Astrocyte of the cerebellum (primary cell): Measurements from ENCODE around the gene DIAPH2.

Source experiments
- DNase-seq: peaks from one replicate; pipeline ENCODE4 v3.0.0-alpha.2; 2011; ENCODE audit warnings: low read depth
- H3K4me3 ChIP-seq: 2 replicates; pipeline ENCODE4 v1.5.1; 2011; ENCODE audit warnings: mild to moderate bottlenecking, low read depth, low read length, moderate library complexity
- CTCF ChIP-seq: IDR thresholded peaks from 2 replicates; pipeline ENCODE4 v1.5.1; 2012; ENCODE audit warnings: low read length, low read depth, moderate library complexity, mild to moderate bottlenecking; ENCODE audit errors: missing control alignments
- in situ Hi-C: cut with HindIII; loops from 2 replicates; pipeline ENCODE4 v1.10.0; 2017; ENCODE audit warnings: low sequenced_read_pairs

DIAPH2 gene

GRCh38 chrX:96696462-96696861 is 11.8 kb downstream of the DIAPH2 start:
- DNase-seq = no peak
- no peak for TF ChIP-seq CTCF
- H3K4me3 ChIP-seq = no peak overlapping the region
- in situ Hi-C loops = no loop called here

GRCh38 chrX:96700625-96701024 is 16.0 kb downstream of the DIAPH2 start:
- no peak for DNase-seq
- in situ Hi-C loops = no loop called here
- no peak for TF ChIP-seq CTCF
- H3K4me3 ChIP-seq = no peak overlapping the region

- DNase-seq = no peak
- in situ Hi-C loops = no loop called here
- TF ChIP-seq CTCF = no peak
- H3K4me3 ChIP-seq = no peak overlapping the region
Observed at GRCh38 chrX:96703379-96703778, 18.7 kb downstream of the DIAPH2 start.

- in situ Hi-C loops = no loop called here
- no peak overlapping the region for H3K4me3 ChIP-seq
- DNase-seq = no peak
Observed at GRCh38 chrX:96703816-96704215, 19.2 kb downstream of the DIAPH2 start.

GRCh38 chrX:96704629-96705028 is 20.0 kb downstream of the DIAPH2 start:
- in situ Hi-C loops = no loop called here
- H3K4me3 ChIP-seq = no peak overlapping the region
- TF ChIP-seq CTCF = no peak
- DNase-seq = no peak

More at GRCh38 chrX:96703816-96704215, 19.2 kb downstream of the DIAPH2 start:
- no peak for TF ChIP-seq CTCF

- H3K4me3 ChIP-seq = no peak overlapping the region
- no peak for TF ChIP-seq CTCF
- in situ Hi-C loops = no loop called here
- no peak for DNase-seq
Observed at GRCh38 chrX:96705905-96706304, 21.3 kb downstream of the DIAPH2 start.

GRCh38 chrX:96707804-96708203 is 23.2 kb downstream of the DIAPH2 start:
- TF ChIP-seq CTCF = no peak
- no peak overlapping the region for H3K4me3 ChIP-seq
- in situ Hi-C loops = no loop called here
- no peak for DNase-seq
